ENCODE data around the gene DMRT1.
A peak's percentile ranks its signal among the peaks of the same experiment; 100 is the strongest.

Gene DMRT1

DNA sequence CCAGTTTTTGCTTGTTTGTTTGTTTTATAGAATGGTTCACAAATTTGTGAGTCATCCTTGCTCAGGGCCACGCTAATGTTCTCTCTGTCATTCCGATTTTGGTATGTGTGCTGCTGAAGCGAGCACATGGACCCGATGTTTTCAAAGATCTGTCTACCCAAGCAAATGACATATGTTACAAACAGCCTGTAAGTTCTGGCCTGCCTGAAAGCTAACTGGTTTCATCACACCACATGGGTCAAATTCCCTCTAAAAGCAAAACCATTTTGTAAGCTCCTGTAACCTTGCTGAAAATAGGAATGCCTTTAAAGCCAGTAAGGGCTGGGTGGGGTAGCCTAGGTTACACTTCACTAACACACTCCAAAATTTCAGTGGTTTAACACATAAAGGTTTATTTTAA is 160.3 kb downstream of the DMRT1 start:
- DNase-seq (ENCODE audit: low read depth) = no peak

DNA sequence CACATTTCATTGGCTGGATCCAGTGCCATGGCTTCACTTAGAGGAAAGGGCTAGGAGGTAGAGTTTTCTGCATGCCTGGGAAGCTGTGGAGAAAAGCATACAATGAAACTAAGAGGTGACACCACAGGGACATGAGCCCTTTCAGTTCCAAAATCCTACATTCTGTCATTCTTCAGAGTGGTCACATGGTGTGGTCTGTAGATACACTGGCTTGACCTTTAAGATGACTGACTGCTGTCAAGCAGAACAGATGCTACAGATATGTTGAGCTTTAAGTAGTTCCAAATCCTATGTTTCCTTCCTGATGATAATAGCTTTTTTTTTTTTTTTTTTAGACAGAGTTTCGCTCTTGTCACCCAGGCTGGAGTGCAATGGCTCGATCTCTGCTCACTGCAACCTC is 161.2 kb downstream of the DMRT1 start:
- no peak for DNase-seq (ENCODE audit: low read depth)

DNA sequence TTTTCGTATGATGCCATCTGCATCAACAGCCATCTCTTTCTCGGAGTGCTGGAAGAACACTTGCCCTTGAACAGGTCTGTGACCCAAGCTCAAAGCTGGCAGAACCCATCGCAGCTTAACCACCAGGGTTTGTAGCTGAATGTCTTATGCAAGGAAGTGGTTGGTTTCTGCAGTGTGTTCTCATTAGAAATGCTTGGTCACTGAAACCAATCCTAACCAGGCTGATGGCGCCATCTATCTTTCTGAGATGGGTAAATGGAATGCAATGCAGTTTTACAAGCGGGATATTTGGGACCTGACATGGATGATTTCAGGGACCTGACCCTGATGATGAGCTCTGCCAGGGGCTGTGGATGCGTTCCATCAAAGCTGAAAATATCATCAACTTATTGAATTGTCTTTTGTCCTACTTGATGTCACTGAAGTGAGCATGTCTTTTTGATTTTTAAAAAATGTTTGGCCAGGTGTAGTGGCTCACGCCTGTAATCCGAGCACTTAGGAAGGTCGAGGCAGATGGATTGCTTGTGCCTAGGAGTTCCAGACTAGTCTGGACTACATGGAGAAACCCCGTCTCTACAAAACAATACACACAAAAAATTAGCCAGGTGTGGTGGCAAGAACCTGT is 163.7 kb downstream of the DMRT1 start:
- DNase-seq (ENCODE audit: low read depth) = no peak

DNA sequence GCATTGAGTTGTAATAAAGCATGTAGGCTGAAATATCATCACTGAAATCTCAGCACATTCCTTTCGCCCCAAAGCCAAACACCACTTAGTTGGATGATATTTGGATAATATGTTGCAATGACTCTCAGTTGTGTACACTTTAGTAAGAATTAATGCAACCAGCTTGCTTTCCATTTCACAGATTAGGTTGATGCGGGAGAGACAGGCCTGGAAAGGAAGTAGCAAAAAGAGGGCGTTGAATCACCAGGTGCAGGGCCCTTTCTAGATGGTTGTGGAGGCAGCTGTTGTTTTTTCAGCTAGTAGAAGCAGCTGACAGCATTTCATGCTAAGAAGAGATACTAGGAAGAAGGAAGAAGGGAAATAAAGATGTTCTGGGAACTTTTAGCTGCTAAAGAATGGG is 165.8 kb downstream of the DMRT1 start:
- no peak for DNase-seq (ENCODE audit: low read depth)

DNA sequence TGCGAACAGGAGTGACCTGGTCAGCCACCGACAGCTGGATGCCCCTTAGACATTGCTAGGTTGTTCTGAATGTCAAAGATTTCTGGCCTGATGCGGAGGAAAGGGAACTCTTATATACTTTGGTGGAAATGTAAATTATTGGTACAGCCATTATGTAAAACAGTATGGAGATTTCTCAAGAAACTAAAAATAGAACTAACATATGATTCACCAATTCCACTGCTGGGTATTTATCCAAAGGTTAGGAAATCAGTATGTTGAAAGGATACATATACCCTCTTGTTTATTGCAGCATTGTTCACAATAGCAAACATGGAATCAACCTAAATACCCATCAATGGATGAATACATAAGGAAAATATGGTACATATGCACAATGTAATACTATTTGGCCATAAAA is 166.7 kb downstream of the DMRT1 start:
- DNase-seq (ENCODE audit: low read depth) = no peak

DNA sequence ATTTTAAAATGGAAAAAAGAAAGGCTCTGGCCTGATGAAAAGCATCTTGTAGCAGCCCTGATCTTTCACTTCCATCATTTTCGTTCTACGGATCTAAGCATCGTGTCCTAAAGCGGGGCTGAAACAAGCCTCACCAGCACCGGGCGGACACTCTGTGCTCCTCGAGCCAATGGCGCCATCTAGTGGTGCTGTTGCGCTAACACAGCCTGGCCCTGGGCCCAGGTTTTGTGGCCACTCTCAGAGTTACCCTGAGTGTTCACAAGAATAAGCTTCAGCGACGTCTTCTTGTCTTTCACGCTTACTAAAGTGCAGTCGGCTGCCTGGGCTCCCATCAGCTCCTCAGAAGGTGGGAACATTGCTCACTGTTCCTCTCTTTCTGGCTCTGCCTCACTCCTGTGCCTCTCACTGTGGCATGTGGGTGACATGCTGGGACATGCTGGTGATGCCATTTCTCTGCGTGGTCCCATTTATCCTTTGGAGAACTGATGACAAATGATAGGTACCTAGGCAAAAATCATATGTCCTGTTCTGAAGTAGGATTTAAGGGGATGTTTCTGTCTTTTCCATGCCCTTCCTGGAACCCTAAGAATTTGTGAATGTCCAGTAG is 167.7 kb downstream of the DMRT1 start:
- peak; percentile 18 for DNase-seq (ENCODE audit: low read depth)

DNA sequence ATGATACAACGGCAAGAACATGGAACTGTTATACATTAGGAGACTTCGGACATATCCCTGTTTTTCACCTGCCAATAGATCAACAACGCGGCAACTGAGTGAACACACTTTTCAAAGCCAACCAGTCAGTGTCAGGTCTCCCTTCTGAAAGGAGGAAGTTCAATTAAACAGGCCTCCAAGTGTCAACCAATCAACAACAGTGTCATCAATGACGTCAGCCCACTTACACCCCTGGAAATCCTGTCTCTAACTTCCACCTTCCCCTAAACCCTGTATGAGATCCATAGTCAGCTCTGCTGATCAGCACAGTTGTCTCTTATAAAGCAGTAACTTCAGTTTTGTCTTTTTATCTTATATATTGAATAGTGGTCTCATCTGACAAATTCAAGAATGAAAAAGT is 171.5 kb downstream of the DMRT1 start:
- DNase-seq (ENCODE audit: low read depth) = no peak

DNA sequence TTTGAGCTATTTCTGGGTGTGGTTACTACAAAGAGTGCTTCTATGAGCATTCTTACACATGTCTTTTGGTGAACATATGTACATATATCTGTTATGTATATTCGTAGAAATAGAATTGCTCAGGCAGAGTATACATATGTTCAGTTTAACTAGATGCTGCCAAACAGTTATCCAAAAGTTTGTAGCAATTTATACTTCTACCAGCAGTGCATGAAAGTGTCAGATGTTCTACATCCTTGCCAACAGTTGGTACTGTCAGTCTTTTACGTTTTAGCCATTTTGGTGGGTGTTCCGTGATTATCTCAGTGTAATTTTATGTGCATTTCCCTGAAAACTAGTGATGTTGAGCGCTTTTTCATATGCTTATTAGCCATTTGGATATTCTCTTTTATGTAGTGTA is 172.7 kb downstream of the DMRT1 start:
- no peak for DNase-seq (ENCODE audit: low read depth)

DNA sequence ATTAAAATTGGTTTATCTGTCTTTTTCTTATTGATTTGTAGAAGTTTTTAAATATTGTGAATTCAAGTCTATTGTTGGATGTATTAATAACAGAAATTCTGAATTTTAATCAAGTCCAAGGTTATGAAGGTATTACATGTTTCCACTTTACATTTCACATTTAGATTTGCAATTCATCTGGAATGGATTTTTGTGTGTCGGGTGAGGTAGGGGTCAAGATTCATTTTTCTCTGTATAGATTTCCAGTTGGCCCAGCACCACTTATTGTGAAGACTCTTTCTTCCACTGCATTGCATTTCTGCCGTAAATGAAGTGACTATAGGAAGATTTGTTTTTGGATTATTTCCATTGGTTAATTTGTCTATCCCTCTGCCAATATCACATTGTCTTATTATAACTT is 173.1 kb downstream of the DMRT1 start:
- DNase-seq (ENCODE audit: low read depth) = no peak

DNA sequence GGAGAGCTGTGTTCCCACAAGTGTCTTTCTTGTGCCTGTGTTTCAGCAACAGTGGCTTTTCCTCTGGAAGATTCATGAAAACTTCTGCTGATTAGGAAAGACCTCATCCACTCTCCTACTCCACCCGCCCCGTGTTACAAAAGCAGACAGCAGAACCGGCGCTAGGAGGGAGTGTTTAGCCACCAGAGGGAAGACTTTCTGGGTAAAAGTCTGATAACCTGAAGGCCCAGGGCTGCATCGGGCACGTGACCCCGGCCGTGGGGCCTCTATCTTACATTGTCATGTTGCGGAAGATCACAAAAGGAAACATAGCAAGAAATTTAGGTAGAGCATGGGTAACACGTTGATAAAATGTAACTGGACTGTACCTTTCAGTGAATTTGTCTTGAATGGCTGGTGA is 176.6 kb downstream of the DMRT1 start:
- no peak for DNase-seq (ENCODE audit: low read depth)
